GM18873 (cell line): ENCODE data around the gene ACCS.

Experiments
- ATAC-seq: cut with Tn5 transposase; IDR thresholded peaks from one replicate; pipeline ENCODE4 v1.9.1; 2021; ENCODE audit warnings: mild to moderate bottlenecking, moderate library complexity, moderate number of reproducible peaks; ENCODE audit not compliant: unreplicated experiment, low FRiP score

Gene ACCS

DNA sequence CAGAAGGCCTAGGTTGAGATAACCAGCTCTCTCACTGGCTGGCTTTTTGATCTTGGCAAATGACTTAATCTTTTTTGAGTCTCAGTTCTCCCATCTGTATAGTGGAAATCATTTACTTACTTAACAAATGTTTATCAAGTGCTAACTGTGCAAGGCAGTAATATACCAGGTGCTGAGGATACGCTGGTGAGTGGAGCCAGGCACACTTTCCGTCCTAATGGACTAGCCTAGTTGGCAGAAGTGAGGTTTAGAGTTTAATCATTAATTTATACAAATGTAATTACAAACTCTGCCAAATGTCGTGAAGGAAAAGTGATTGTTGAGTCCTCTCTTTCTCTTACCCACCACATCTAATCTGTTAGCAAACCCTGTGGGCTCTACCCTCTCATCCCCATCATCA, 62.7 kb downstream of the ACCS start:
- ATAC-seq, result no peak

DNA sequence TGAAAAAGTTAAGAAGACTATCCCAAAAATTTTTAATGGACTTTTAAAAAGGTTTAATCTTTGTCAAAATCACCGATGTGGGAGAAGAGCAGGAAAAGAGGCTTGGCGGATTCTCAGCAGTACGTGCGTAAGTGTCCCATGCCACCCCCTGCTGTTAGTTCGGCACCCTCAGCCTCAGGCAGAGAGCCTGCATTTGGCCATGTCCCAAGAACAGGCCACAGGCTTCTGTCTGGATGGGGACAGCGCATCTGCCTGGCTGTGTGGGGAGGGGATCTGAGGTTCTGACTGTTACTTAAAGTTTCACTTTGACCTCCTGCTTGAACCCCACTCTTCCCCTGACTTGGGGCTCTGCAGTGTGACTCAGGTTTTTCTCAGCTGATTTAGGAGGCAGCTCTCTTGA, 64.7 kb downstream of the ACCS start:
- no peak for ATAC-seq

GRCh38 chr11:44133335-44133946, 67.4 kb downstream of the ACCS start:
- ATAC-seq, result no peak
